Smooth muscle cell (in vitro differentiated cells): ENCODE measurements around the gene PHF13. TPM values are rescaled to one million over a fixed set of nuclear protein-coding genes. Genes with fewer than 3 reads are reported as not detected.

ENCODE experiments used
- DNase-seq: peaks from one replicate; lab custom pipeline; 2025; ENCODE audit not compliant: unreplicated experiment; lab: John Stamatoyannopoulos, UW
- H2AFZ ChIP-seq: fragments of 200-600 bp; sonication (generic); 2 replicates; pipeline ENCODE4 v1.6.0; 2016; ENCODE audit warnings: antibody characterized with exemption, low read depth, mild to moderate bottlenecking
- H3F3A ChIP-seq: fragments of 200-600 bp; sonication (generic); 2 replicates; pipeline ENCODE4 v1.6.0; 2017; ENCODE audit warnings: antibody characterized with exemption, low read depth
- H3K27ac ChIP-seq: fragments of 200-600 bp; sonication (generic); 2 replicates; pipeline ENCODE4 v1.5.1; 2016; ENCODE audit warnings: low read depth, mild to moderate bottlenecking
- H3K27me3 ChIP-seq: fragments of 200-600 bp; sonication (generic); 2 replicates; pipeline ENCODE4 v1.6.1; 2016; ENCODE audit warnings: low read depth, mild to moderate bottlenecking
- H3K36me3 ChIP-seq: fragments of 200-600 bp; sonication (generic); 2 replicates; pipeline ENCODE4 v1.5.1; 2016; ENCODE audit warnings: low read depth
- H3K4me1 ChIP-seq: fragments of 200-600 bp; sonication (generic); 2 replicates; pipeline ENCODE4 v1.5.1; 2016; ENCODE audit warnings: low read depth
- H3K4me2 ChIP-seq: fragments of 200-600 bp; sonication (generic); 2 replicates; pipeline ENCODE4 v1.6.0; 2016; ENCODE audit warnings: mild to moderate bottlenecking
- H3K4me3 ChIP-seq: fragments of 200-600 bp; sonication (generic); 2 replicates; pipeline ENCODE4 v1.5.1; 2016; ENCODE audit warnings: mild to moderate bottlenecking
- H3K79me2 ChIP-seq: fragments of 200-600 bp; sonication (generic); 2 replicates; pipeline ENCODE4 v1.6.0; 2016; ENCODE audit warnings: low read depth, mild to moderate bottlenecking
- H3K9ac ChIP-seq: fragments of 200-600 bp; sonication (generic); 2 replicates; pipeline ENCODE4 v1.6.0; 2016; ENCODE audit warnings: low read depth
- H3K9me3 ChIP-seq: fragments of 200-600 bp; sonication (generic); replicated peaks from 2 replicates; pipeline ENCODE4 v1.5.1; 2016; ENCODE audit warnings: low read depth
- H4K20me1 ChIP-seq: fragments of 200-600 bp; sonication (generic); 2 replicates; pipeline ENCODE4 v1.6.0; 2016; ENCODE audit warnings: low read depth
- CTCF ChIP-seq: fragments of 200-600 bp; sonication (generic); IDR thresholded peaks from 2 replicates; pipeline ENCODE4 v1.5.1; 2017; ENCODE audit warnings: borderline replicate concordance, mild to moderate bottlenecking, antibody characterized with exemption; ENCODE audit not compliant: insufficient read depth, poor library complexity, severe bottlenecking
- whole genome bisulfite sequencing: methylation state at CpG from one replicate; pipeline ENCODE4 v1.1.7; 2016; ENCODE audit warnings: low lambda C conversion rate; 5-methylcytosine and 5-hydroxymethylcytosine counted together
- polyA plus RNA-seq: library from polyadenylated mRNA; unstranded; fragments of >200 nt; fragmentation: Nextera tagmentation; extraction: Ambion mirVana; gene quantifications from 2 replicates; pipeline ENCODE4 v1.2.1, GENCODE V29; 2016
- total RNA-seq: library from RNA; depleted of rRNA; stranded (reverse); fragments of >200 nt; gene quantifications from 2 replicates; pipeline ENCODE4 v1.2.3, GENCODE V29; 2014

The PHF13 gene
- total and polyA plus RNA-seq, 2 experiments from 2014 or later = 10.2 to 12.3 TPM

- H3K27ac ChIP-seq = no peak overlapping the region
- H3K4me1 ChIP-seq = no peaks in the 10 kb centered on the region
- no peak overlapping the region for H3K9ac ChIP-seq
- no peak for DNase-seq
- no peak overlapping the region for H3K4me2 ChIP-seq
- no peak overlapping the region for H3K4me3 ChIP-seq
- 91% methylated on average over 25 of the region's 25 CpGs for WGBS
- H3K36me3 ChIP-seq = no peaks in the 10 kb centered on the region
- peaks cover 23% of the 10 kb centered on the region for H4K20me1 ChIP-seq
- TF ChIP-seq CTCF = no peak
- no peak overlapping the region for H2AFZ ChIP-seq
- no peaks in the 10 kb centered on the region for H3K79me2 ChIP-seq
- H3F3A ChIP-seq = no peaks in the 10 kb centered on the region
- H3K27me3 ChIP-seq = no peaks in the 10 kb centered on the region
- no peaks in the 10 kb centered on the region for H3K9me3 ChIP-seq
Observed at GRCh38 chr1:6588128-6588892, 25.2 kb upstream of the PHF13 start.

GRCh38 chr1:6588893-6589520 is 24.5 kb upstream of the PHF13 start:
- Histone ChIP-seq H3K27me3 (no peaks in the 10 kb centered on the region), H3K4me2 (no peak overlapping the region), H3K36me3 (no peaks in the 10 kb centered on the region), H3K4me1 (no peaks in the 10 kb centered on the region), H4K20me1 (peaks cover 30% of the 10 kb centered on the region), H3K9ac (no peak overlapping the region), H3K9me3 (no peaks in the 10 kb centered on the region), H3K4me3 (no peak overlapping the region), H3K27ac (no peak overlapping the region), H3F3A (no peaks in the 10 kb centered on the region), H2AFZ (no peak overlapping the region), H3K79me2 (no peaks in the 10 kb centered on the region)
- 86% methylated on average over 24 of the region's 24 CpGs for WGBS
- TF ChIP-seq CTCF = no peak
- DNase-seq = no peak

DNA sequence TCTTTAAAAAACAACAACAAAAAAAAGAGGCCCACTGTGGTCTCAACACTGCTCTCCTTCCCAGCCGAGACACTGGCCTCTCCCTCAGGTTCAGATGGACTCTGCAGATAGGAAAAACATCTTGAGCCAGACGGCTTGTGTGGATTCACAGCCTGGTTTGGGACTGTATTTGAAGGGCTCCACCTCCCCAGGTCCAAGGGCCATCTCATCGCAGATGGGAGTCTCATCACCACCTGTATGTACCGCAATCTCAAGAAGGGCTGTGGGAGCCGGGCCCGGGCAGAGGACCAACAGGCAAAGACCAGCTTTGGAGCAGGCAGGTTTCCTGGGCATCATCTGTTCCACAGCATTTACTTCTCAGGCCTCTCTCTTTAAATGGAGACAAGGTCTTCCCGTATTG is 23.5 kb upstream of the PHF13 start:
- WGBS = 96% methylated on average over 7 of the region's 7 CpGs
- no peak for DNase-seq
- Histone ChIP-seq H3K36me3 (no peaks in the 10 kb centered on the region), H3F3A (no peaks in the 10 kb centered on the region), H3K4me1 (no peaks in the 10 kb centered on the region), H3K9me3 (no peaks in the 10 kb centered on the region), H3K27ac (no peak overlapping the region), H3K9ac (no peak overlapping the region), H4K20me1 (peaks cover 35% of the 10 kb centered on the region), H3K27me3 (no peaks in the 10 kb centered on the region), H3K4me3 (no peak overlapping the region), H2AFZ (no peak overlapping the region), H3K79me2 (no peaks in the 10 kb centered on the region), H3K4me2 (no peak overlapping the region)
- TF ChIP-seq CTCF = no peak

DNA sequence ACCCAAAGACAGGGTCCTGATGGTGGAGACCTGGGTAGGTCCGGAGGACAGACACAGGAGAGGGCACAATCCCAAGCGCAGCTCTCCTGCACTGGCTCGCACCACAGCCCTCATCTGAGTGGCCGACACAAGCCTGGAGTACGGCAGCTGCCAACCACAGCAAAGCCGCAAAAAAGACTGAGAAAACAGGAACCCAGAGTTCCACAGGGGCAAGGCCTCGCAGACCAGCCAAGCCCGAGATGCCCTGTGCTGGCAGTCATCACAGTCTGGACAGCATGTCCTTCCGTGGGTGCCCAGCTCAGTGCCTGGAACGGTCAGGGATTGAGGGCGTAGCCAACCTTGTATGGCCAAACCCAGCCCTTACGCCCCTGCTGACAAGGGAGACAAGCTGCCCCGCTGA is 22.3 kb upstream of the PHF13 start:
- H3K4me1 ChIP-seq = no peaks in the 10 kb centered on the region
- H3K27me3 ChIP-seq = no peaks in the 10 kb centered on the region
- no peak overlapping the region for H3K9ac ChIP-seq
- H3F3A ChIP-seq = no peaks in the 10 kb centered on the region
- no peaks in the 10 kb centered on the region for H3K79me2 ChIP-seq
- no peak for DNase-seq
- no peaks in the 10 kb centered on the region for H3K36me3 ChIP-seq
- 96% methylated on average over 13 of the region's 13 CpGs for WGBS
- H3K9me3 ChIP-seq = no peaks in the 10 kb centered on the region
- TF ChIP-seq CTCF = no peak
- H3K27ac ChIP-seq = no peak overlapping the region
- no peak overlapping the region for H2AFZ ChIP-seq
- no peak overlapping the region for H3K4me3 ChIP-seq
- peaks cover 39% of the 10 kb centered on the region for H4K20me1 ChIP-seq
- H3K4me2 ChIP-seq = no peak overlapping the region
